Effector memory CD8-positive, alpha-beta T cell (primary cell): ENCODE results near the gene C1orf159.
"Not testable (repeated sequence)": the region's sequence is repeated elsewhere in the genome, so short reads cannot be mapped to it uniquely, and the experiment has no call there.

Experiments used
- ATAC-seq: fragments of 150-1000 bp; cut with Tn5 transposase; replicated peaks from 2 replicates; pipeline ENCODE4 v1.10.0; 2021; ENCODE audit warnings: mild to moderate bottlenecking, moderate library complexity
- DNase-seq, 3 experiments: peaks; one replicate each; pipeline ENCODE4 v3.0.0; 2021
- H3K27ac Mint-ChIP-seq, 2 donors: one replicate each; pipeline ENCODE4 v1.8.0; 2022; ENCODE audit warnings: mild to moderate bottlenecking in 2 of 2, mixed read lengths in 2 of 2, moderate library complexity in 2 of 2
- H3K27me3 Mint-ChIP-seq, 2 donors: one replicate each; pipeline ENCODE4 v1.8.0; 2022; ENCODE audit warnings: mixed read lengths in 2 of 2
- H3K36me3 Mint-ChIP-seq: one replicate; pipeline ENCODE4 v1.8.0; 2022; ENCODE audit warnings: mild to moderate bottlenecking, moderate library complexity, mixed read lengths; ENCODE audit not compliant: insufficient read depth
- H3K4me1 Mint-ChIP-seq, 2 donors: one replicate each; pipeline ENCODE4 v1.8.0; 2022; ENCODE audit warnings: low read depth in 2 of 2, mixed read lengths in 2 of 2
- H3K4me3 Mint-ChIP-seq, 2 donors: one replicate each; pipeline ENCODE4 v1.8.0; 2022; ENCODE audit warnings: mild to moderate bottlenecking in 2 of 2, mixed read lengths in 2 of 2, moderate library complexity in 2 of 2
- H3K9me3 Mint-ChIP-seq, 2 donors: one replicate each; pipeline ENCODE4 v1.8.0; 2022; ENCODE audit warnings: mixed read lengths in 2 of 2

Gene C1orf159

DNA sequence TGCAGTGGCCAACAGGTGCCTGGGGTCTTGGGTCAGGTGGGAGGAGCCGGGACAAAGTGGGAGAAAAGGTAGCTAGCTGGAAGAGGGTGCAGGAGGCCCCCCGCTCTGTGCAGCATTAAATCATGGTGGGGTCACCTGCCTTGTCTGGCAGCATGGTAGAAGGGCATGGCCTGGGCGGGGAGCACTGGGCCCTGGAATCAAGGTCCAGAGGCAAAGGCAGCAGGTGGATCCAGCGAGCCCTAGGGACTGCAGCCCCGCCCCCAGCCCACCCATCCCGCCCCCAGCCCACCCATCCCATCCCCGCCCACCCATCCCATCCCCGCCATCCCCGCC lies 41.1 kb upstream of the C1orf159 start:
- DNase-seq (no peak), ATAC-seq (no peak)
- Mint-ChIP-seq H3K36me3 (peaks cover 9% of the 10 kb centered on the region), H3K27me3 (no peaks in the 10 kb centered on the region), H3K9me3 (peaks cover 11 to 20% of the 10 kb centered on the region in 2 donors), H3K4me3 (peak overlapping the region; percentile 78 to 79), H3K4me1 (peaks cover 2 to 5% of the 10 kb centered on the region in 2 donors), H3K27ac (peak overlapping the region; percentile 56 to 86)

DNA sequence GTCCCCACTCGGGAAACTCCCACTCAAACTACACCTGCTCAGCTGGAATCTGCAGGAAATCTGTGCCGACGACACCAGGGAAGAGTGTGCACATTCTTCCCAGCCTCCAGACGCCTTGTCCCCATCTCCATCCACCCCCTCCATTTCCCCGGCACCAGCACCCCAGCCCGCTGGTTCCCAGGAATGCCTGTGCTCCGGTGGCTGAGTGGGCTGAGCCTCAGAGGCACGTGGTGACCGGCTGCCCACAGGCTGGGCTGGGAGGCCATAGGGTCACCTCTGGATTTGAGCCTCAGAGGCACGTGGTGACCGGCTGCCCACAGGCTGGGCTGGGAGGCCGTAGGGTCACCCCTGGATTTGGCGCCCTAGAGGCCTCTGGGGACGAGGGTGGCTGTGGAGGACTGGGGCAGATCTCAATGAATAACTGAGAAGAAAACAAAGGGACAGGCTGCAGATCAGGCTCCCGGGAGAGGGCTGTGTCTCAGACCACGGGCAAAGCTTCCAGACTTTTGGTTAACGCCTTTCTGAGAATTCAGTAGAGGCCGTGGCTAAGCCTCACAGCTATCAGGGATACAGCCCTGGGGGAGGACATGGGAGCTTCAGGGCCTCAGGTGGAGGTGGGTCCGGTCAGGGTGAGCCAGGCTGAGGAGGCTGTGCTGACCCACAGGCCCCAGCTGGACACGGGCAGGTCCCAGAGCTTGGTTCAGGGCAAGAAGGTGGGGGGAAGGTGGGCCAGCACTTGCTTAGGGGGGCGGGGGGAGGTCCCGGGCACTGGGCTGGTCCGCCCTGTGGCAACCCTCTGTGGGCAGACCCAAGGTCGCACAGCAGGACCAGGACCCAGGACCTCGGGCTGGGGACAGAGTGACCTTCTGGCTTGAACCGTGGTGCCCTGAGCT lies 40.5 kb upstream of the C1orf159 start:
- DNase-seq = no peak
- Mint-ChIP-seq H3K4me3 (peak overlapping the region; percentile 78 to 79), H3K9me3 (peaks cover 11 to 20% of the 10 kb centered on the region in 2 donors), H3K36me3 (peaks cover 9% of the 10 kb centered on the region), H3K27ac (peak overlapping the region; percentile 56 to 86), H3K27me3 (no peaks in the 10 kb centered on the region), H3K4me1 (peaks cover 2 to 5% of the 10 kb centered on the region in 2 donors)
- ATAC-seq = no peak

DNA sequence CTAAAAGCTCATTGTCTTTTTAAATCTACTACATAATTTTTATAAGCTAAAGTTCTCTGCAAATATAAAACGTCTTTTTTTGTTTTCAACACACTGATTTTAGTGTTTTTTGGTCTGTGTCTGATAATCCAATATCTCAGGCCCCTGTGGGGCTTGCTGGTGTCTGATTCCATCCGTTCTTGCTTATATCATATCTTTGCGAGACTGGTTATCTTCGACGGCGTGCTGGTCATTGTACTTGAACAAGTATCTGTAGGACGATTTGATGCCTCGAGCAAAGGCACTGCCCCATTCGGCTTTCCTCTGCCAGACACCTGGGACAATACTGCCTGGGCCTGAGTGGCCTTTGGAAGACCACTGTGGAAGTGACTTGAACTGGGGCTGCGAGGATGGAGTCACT lies 39.4 kb upstream of the C1orf159 start:
- DNase-seq (no peak), ATAC-seq (no peak)
- no peak overlapping the region for H3K27ac Mint-ChIP-seq
- H3K4me3 Mint-ChIP-seq = no peak overlapping the region
- H3K9me3 Mint-ChIP-seq = peaks cover 11 to 20% of the 10 kb centered on the region in 2 donors
- no peaks in the 10 kb centered on the region for H3K27me3 Mint-ChIP-seq
- H3K36me3 Mint-ChIP-seq = peaks cover 9% of the 10 kb centered on the region
- H3K4me1 Mint-ChIP-seq = peaks cover 2 to 5% of the 10 kb centered on the region in 2 donors

DNA sequence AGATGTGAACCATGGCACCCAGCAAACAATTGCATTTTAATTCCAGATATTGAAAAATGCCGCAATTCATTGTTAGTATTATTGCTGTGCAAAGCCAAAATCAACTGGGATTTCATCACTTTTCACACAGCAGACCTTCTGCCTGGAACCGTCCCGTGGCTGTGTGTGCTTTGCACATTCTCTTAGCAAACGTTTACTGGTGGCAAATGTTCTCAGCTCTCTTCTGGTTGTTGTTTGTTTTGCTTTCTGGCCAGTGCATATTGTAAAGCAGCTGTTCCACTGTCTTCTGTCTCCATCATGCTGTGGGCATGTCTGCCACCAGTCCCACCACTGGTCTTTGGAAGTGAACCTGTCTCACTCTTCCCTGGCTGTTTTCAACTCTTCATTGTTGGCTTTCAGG lies 38.0 kb upstream of the C1orf159 start:
- no peak for DNase-seq
- peak overlapping the region; percentile 67 to 85 for H3K27ac Mint-ChIP-seq
- H3K27me3 Mint-ChIP-seq = no peaks in the 10 kb centered on the region
- no peak overlapping the region for H3K4me3 Mint-ChIP-seq
- H3K9me3 Mint-ChIP-seq = peaks cover 11 to 20% of the 10 kb centered on the region in 2 donors
- ATAC-seq = no peak
- peaks cover 2 to 5% of the 10 kb centered on the region in 2 donors for H3K4me1 Mint-ChIP-seq
- peaks cover 9% of the 10 kb centered on the region for H3K36me3 Mint-ChIP-seq

DNA sequence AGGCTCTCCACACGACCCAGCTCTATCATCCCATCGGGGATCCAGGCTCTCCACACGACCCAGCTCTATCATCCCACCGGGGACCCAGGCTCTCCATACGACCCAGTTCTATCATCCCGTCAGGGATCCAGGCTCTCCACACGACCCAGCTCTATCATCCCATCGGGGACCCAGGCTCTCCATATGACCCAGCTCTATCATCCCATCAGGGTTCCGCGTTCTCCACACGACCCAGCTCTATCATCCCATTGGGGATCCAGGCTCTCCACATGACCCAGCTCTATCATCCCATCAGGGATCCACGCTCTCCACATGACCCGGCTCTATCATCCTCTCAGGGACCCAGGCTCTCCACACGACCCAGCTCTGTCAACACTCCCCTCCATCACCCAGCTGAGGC lies 37.3 kb upstream of the C1orf159 start:
- not testable (repeated sequence) for ATAC-seq, DNase-seq, H3K27me3 Mint-ChIP-seq, H3K4me1 Mint-ChIP-seq
- H3K36me3 Mint-ChIP-seq = peaks cover 11% of the 10 kb centered on the region
- peaks cover 11 to 20% of the 10 kb centered on the region in 2 donors for H3K9me3 Mint-ChIP-seq
- peak overlapping the region in 1 of 2 donors; percentile 18 for H3K4me3 Mint-ChIP-seq
- peak overlapping the region; percentile 67 to 85 for H3K27ac Mint-ChIP-seq

DNA sequence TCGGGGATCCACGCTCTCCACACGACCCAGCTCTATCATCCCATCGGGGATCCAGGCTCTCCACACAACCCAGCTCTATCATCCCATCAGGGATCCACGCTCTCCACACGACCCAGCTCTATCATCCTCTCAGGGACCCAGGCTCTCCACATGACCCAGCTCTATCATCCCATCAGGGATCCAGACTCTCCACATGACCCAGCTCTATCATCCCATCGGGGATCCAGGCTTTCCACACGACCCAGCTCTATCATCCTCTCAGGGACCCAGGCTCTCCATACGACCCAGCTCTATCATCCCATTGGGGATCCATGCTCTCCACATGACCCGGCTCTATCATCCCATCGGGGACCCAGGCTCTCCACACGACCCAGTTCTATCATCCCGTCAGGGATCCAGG lies 36.5 kb upstream of the C1orf159 start:
- Mint-ChIP-seq H3K36me3 (peaks cover 11% of the 10 kb centered on the region), H3K9me3 (peaks cover 11 to 20% of the 10 kb centered on the region in 2 donors), H3K27ac (peak overlapping the region; percentile 67 to 85)
- DNase-seq, H3K4me1 Mint-ChIP-seq, H3K4me3 Mint-ChIP-seq, H3K27me3 Mint-ChIP-seq, ATAC-seq: not testable (repeated sequence)

DNA sequence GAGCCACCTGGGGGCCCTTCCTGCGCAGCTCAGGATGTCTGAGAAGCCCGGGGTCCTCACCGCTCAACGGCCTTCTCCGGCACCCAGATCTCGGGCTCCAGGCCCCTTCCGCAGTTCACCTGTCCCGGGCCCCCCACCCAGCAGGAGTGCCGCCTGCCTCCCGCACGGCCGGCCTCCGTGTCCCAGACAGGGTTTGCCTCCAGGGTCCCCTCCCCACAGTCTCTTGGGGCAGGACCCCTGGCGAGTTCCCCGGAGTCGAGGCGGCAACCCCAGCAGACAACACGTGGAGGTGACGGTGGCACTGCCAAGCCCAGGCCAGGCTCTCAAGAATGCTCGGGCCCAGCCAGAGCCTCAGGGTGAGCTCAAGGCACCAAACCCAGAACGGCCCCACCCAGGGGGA lies 35.4 kb upstream of the C1orf159 start:
- no peak for ATAC-seq
- H3K4me3 Mint-ChIP-seq = no peak overlapping the region
- peaks cover 11 to 20% of the 10 kb centered on the region in 2 donors for H3K9me3 Mint-ChIP-seq
- no peak for DNase-seq
- H3K27ac Mint-ChIP-seq = peak overlapping the region in 1 of 2 donors; percentile 85
- peaks cover 7% of the 10 kb centered on the region for H3K36me3 Mint-ChIP-seq
- no peaks in the 10 kb centered on the region for H3K27me3 Mint-ChIP-seq
- H3K4me1 Mint-ChIP-seq = peaks cover 0 to 5% of the 10 kb centered on the region in 2 donors

DNA sequence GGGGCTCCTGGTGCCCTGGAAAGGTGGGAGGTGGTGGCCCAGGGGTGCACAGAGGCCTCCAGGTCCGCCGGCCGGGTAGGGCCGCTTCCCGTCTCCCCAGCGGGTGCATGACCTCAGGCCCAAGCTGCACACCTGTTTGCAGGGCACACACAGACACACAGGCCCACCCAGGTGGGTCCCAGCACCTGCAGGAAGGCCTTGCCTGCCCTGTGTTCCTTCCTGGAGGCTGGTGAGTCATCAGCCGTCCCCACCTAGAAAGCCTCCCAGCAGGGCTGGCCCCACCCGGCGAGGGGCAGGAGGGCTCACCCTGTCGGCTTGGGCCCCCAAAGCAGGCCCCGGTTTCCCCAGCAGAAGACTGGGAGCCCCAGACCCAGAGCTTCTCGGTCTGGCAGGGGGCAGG lies 34.2 kb upstream of the C1orf159 start:
- Mint-ChIP-seq H3K4me3 (no peak overlapping the region), H3K27ac (no peak overlapping the region), H3K36me3 (peaks cover 6% of the 10 kb centered on the region), H3K4me1 (peaks cover 0 to 5% of the 10 kb centered on the region in 2 donors), H3K9me3 (peaks cover 11 to 20% of the 10 kb centered on the region in 2 donors), H3K27me3 (no peaks in the 10 kb centered on the region)
- DNase-seq (no peak), ATAC-seq (no peak)

DNA sequence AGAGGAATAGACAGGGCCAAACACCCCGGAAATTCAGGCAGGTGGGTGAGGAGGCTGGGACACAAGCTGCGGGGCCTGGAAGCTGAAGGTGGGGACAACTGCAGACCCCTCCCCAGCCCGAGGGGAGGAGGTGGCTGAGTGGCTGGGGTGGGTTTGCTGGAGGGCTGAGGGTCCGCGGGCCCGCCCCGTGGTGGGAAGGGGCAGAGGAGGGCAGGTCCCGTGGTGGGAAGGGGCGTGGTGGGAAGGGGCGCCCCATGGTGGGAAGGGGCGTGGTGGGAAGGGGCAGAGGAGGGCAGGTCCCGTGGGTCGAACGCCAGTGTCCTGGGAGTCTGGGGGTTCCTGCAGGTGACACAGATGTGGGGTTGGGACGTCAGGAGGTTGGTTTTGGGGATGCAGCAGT lies 33.5 kb upstream of the C1orf159 start:
- H3K27ac Mint-ChIP-seq = no peak overlapping the region
- H3K36me3 Mint-ChIP-seq = peaks cover 6% of the 10 kb centered on the region
- no peak for DNase-seq

DNA sequence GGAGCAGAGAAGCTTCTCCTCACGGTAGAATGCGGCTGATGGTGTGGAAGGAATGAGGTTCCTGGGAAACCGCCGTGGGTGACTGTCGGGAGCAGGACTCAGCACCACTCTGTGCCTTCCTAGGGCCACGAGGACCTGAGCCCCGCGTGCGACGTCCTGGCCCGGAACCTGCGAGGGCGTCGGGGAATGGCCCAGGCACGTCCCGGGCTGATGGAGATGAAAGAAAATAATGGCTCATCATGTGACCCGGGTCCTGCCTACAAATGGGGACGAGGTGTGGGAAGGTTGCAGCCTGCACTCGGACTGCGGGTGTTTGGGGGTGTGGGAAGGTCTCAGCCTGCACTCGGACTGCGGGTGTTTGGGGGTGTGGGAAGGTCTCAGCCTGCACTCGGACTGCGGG lies 32.7 kb upstream of the C1orf159 start:
- Mint-ChIP-seq H3K9me3 (peaks cover 7 to 12% of the 10 kb centered on the region in 2 donors), H3K27me3 (no peaks in the 10 kb centered on the region), H3K36me3 (peaks cover 4% of the 10 kb centered on the region), H3K27ac (no peak overlapping the region), H3K4me1 (peaks cover 0 to 5% of the 10 kb centered on the region in 2 donors), H3K4me3 (no peak overlapping the region)
- ATAC-seq (no peak), DNase-seq (no peak)

More for the DNA sequence above, 33.5 kb upstream of the C1orf159 start:
- no peak for ATAC-seq
- Mint-ChIP-seq H3K9me3 (peaks cover 11 to 20% of the 10 kb centered on the region in 2 donors), H3K27me3 (no peaks in the 10 kb centered on the region), H3K4me1 (peaks cover 0 to 5% of the 10 kb centered on the region in 2 donors), H3K4me3 (no peak overlapping the region)

DNA sequence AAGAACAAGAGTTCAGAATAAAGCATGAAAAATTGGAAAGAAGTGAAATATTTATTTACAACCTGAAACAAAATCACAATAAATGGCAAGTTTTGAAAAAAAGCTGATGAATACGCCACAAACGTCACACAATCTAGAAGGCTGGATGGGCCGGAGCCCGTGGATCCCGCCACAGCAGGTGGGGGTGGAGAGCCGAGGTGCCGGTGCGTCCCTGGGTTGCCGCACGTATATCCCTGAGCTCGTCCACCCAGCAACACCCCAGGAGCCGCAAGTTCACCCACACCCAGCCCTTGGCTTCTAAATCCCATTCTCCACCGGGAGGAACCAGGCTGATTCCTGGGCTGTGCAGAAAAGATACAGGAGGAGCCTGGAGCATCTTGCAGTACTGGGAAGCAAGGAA lies 32.2 kb upstream of the C1orf159 start:
- peaks cover 3 to 7% of the 10 kb centered on the region in 2 donors for H3K9me3 Mint-ChIP-seq
- ATAC-seq (no peak), DNase-seq (no peak)
- H3K4me3 Mint-ChIP-seq = no peak overlapping the region
- peaks cover 0 to 1% of the 10 kb centered on the region in 2 donors for H3K4me1 Mint-ChIP-seq
- peak overlapping the region in 1 of 2 donors; percentile 44 for H3K27ac Mint-ChIP-seq
- H3K36me3 Mint-ChIP-seq = peaks cover 2% of the 10 kb centered on the region
- no peaks in the 10 kb centered on the region for H3K27me3 Mint-ChIP-seq

DNA sequence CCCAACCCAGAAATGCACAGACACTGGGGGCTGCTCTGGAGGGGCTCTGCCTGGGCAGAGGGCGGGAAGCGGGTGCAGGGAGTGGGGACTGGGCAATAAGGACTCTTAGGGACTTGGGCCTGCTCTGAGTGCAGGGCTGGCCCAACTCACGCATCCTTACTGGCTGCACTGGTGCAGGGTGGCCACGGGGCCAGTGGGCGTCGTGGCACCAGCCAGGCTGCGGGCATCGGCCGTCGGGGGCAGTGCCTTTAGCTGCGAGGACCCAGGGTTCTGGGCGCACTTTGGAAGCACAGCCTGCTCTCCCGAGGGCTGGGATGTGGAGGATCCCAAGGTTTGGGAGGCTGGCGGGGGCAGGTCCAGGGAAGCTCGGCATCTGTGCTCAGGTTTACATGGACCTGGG lies 30.7 kb upstream of the C1orf159 start:
- no peaks in the 10 kb centered on the region for H3K27me3 Mint-ChIP-seq
- no peaks in the 10 kb centered on the region for H3K4me1 Mint-ChIP-seq
- no peaks in the 10 kb centered on the region for H3K9me3 Mint-ChIP-seq
- DNase-seq (no peak), ATAC-seq (no peak)
- no peak overlapping the region for H3K4me3 Mint-ChIP-seq
- H3K36me3 Mint-ChIP-seq = peaks cover 2% of the 10 kb centered on the region
- peak overlapping the region in 1 of 2 donors; percentile 74 for H3K27ac Mint-ChIP-seq

DNA sequence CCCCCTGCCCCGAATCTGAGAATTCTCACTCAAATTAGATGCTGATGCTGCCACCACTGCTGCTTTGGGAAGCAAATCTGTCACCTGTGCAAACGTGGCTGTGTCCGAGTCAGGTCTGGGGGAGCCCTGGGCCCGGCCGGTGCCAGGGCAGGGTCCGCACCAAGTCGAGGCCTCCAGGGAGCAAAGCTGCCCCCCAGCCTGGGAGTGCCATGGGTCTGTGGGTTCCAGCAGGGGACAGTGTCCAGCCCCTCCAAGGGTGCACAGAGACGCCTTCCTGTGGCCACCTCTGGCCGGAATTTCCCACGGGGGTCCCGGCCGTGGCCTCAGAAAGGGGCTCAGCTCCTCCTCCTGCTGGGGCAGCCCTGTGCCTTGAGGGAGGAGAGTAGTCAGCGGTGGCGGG lies 30.1 kb upstream of the C1orf159 start:
- Mint-ChIP-seq H3K27me3 (no peaks in the 10 kb centered on the region), H3K4me1 (no peaks in the 10 kb centered on the region), H3K36me3 (peaks cover 2% of the 10 kb centered on the region), H3K9me3 (no peaks in the 10 kb centered on the region), H3K27ac (peak overlapping the region in 1 of 2 donors; percentile 74), H3K4me3 (no peak overlapping the region)
- ATAC-seq (no peak), DNase-seq (no peak)

DNA sequence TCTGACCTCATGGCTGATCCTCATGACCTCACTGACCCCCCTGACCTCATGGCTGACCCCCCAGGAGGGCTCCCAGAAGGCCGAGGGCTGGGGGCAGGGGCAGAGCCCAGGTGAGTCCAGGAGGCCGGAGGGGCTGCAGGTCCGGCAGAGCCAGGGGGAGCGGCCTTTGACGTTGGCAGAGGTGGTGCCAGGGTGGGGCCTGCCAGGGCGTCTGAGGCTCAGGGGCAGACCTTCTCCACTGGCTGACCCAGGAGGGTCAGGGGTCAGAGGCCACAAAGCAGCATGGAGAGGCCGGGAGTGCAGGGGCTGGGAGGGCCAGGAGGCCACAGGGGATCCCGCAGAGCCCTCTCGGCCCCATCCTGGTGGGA lies 29.6 kb upstream of the C1orf159 start:
- DNase-seq = no peak
- H3K9me3 Mint-ChIP-seq = no peaks in the 10 kb centered on the region
- H3K4me3 Mint-ChIP-seq = no peak overlapping the region
- H3K36me3 Mint-ChIP-seq = peaks cover 2% of the 10 kb centered on the region
- H3K27me3 Mint-ChIP-seq = no peaks in the 10 kb centered on the region
- no peaks in the 10 kb centered on the region for H3K4me1 Mint-ChIP-seq
- peak overlapping the region in 1 of 2 donors; percentile 75 for H3K27ac Mint-ChIP-seq
- no peak for ATAC-seq
